ENCODE data around the gene HOTAIR.

- TF ChIP-seq CTCF (IDR thresholded peaks at IDR 0.05), result no peak
- TF ChIP-seq POLR2A (IDR thresholded peaks at IDR 0.05), result no peak
- TF ChIP-seq POLR2AphosphoS5 (IDR thresholded peaks at IDR 0.05), result no peak
These were observed 47.3 kb downstream of the HOTAIR start for GRCh38 chr12:53927220-53928029.
